Muscle layer of colon (tissue), 2 donors: ENCODE results near the gene SSU72.

Source experiments
- H3K27ac ChIP-seq: one replicate; pipeline ENCODE4 v1.7.0; 2013; ENCODE audit warnings: low read depth, mild to moderate bottlenecking, low read length, moderate library complexity
- H3K27me3 ChIP-seq, 2 donors: one replicate each; pipeline ENCODE4 v1.7.0; 2013; ENCODE audit warnings: low read length in 2 of 2, mild to moderate bottlenecking in 2 of 2; ENCODE audit not compliant: insufficient read depth in 2 of 2, control insufficient read depth in 1 of 2
- H3K36me3 ChIP-seq: one replicate; pipeline ENCODE4 v1.7.0; 2013; ENCODE audit warnings: mild to moderate bottlenecking, low read length; ENCODE audit not compliant: insufficient read depth
- H3K4me1 ChIP-seq: one replicate; pipeline ENCODE4 v1.7.0; 2013; ENCODE audit warnings: mild to moderate bottlenecking, low read length; ENCODE audit not compliant: insufficient read depth
- H3K4me3 ChIP-seq, 2 donors: one replicate each; pipeline ENCODE4 v1.7.0; 2013; ENCODE audit warnings: low read length in 2 of 2, low read depth in 1 of 2, mild to moderate bottlenecking in 1 of 2, moderate library complexity in 1 of 2
- H3K9ac ChIP-seq: one replicate; pipeline ENCODE4 v1.7.0; 2013; ENCODE audit warnings: low read length
- H3K9me3 ChIP-seq: one replicate; pipeline ENCODE4 v1.7.0; 2013; ENCODE audit warnings: mild to moderate bottlenecking, low read length
- donor health status: abdominal sarcoma.
- donor health status: Adenocarcinoma of cecum.

Gene SSU72

DNA sequence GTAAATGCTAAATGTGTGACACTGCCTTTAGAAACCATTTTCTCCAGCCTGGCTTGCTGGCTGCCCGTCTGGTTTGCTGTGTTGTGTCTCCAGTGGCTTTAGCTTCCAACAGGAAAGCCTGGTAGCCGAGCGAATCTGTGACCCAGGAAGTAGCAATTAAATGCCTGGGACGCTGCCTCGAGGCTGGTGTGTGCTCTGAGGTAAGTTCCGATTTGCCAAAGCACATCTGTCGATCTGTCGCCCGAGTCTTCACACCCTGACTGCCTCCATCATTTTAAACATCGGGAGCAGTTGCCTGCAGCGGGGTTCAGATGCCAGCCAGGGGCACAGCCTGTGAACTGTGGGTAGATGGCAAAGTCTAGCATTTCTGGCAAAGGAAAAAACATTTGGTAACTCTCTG, 42.9 kb upstream of the SSU72 start:
- no peaks in the 10 kb centered on the region for H3K9me3 ChIP-seq
- H3K36me3 ChIP-seq: peaks cover 9% of the 10 kb centered on the region
- H3K27me3 ChIP-seq: no peaks in the 10 kb centered on the region
- no peak overlapping the region for H3K9ac ChIP-seq
- peaks cover 27% of the 10 kb centered on the region for H3K4me1 ChIP-seq
- no peak overlapping the region for H3K27ac ChIP-seq
- no peak overlapping the region for H3K4me3 ChIP-seq

DNA sequence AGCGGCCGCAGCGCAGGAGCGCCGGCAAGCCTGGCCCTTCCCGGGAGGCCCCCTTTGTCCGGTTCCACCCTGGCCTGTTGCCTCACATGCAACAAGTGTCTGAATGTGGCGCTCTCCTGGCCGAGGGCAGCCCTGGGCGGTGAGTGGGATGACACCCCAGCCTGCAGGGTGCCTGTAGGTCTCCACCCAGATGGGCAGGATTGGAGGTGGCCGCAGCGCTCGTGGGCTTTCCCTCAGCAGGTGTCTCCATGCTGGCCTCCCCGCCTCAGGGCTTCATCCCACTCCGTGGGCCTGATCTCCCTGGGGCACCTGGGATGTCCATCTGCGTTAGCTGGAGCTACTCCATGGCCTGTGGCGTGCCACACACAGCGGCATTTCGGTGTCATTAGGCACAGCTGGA, 42.2 kb upstream of the SSU72 start:
- no peaks in the 10 kb centered on the region for H3K27me3 ChIP-seq
- H3K4me3 ChIP-seq: peak overlapping the region; percentile 46 to 91
- H3K9me3 ChIP-seq: no peaks in the 10 kb centered on the region
- no peak overlapping the region for H3K27ac ChIP-seq
- peaks cover 27% of the 10 kb centered on the region for H3K4me1 ChIP-seq
- peak overlapping the region; percentile 5 for H3K9ac ChIP-seq
- H3K36me3 ChIP-seq: peaks cover 9% of the 10 kb centered on the region

DNA sequence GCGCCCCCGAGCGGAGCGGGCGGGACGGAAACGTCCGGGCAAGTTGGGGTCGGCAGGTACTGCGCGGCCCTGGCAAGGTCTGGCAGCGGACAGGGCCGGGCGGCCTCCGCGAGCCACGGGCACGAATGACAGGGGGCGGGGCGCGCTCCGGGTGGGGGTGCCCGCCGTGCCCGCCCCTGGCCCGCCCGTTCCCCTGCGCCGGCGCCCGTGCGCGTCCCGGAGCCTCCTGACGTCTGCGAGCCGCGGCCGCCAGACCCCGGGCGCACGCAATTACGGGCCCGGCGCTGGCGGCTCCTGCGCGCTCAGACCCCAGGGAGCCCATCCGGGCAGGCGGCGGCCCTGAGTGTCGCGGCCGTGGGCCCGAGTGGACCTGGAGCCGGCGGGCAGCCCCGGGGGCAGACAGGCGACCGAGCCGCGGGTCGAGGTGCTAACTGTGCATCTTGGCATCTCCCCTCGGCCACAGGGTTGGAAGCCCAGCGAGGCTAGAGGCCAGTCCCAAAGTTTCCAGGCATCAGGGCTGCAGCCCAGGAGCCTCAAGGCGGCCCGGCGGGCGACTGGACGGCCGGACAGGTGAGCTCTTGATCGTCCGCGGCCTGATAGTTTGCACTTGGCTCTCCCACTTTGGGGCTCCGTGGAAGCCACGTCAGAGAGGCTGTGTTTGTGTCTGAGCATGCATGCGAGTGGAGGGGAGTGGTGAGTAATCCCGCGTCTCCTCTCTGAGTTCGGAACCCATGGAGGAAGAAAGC, 41.6 kb upstream of the SSU72 start:
- peaks cover 27% of the 10 kb centered on the region for H3K4me1 ChIP-seq
- H3K27me3 ChIP-seq: no peaks in the 10 kb centered on the region
- H3K4me3 ChIP-seq: peak overlapping the region; percentile 46 to 91
- peaks cover 9% of the 10 kb centered on the region for H3K36me3 ChIP-seq
- H3K9ac ChIP-seq: peak overlapping the region; percentile 5
- no peaks in the 10 kb centered on the region for H3K9me3 ChIP-seq
- H3K27ac ChIP-seq: peak overlapping the region; percentile 63

DNA sequence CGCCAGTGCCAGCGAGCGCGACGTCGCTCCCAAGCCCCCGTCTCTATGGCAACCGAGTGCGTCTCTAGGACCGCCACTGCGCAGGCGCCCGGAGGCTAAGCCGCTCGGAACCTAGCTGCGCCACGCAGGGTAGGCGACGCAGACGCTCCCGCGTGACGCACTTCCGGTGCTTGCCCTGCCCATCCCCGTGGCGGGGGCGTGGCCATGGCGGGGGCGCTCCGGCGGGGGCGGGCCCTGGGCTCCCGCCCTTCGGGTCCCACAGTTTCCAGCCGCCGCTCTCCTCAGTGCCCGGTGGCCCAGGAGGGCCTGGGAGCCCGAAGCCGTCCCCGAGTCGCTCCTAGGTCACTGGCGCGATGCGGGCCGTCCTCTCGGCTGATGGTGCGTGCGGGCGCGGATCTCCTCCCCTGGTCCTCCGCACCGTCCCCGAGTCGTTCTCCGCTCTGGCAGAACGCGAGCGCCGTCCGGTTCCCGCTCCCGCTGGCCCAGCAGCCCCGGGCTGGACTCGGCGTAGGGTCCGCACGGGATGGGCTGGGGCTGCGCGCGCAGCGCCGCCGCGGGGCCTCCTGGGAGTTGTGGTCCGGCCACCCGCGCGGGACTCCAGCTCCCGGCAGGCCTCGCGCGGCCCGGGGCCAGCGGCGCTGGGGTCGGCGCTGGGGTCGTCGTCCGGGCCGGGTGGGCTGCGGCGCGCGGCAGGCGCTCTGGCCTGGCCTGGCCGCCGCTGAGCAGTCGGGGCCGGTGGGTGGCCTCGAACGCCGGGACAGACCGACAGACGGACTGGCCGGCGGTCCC, 40.8 kb upstream of the SSU72 start, which contains the start of gene MIB2:
TSS of gene MIB2 (plus strand) at position 245 of the 789 bp plus-strand sequence. CDS start 7,953 bp downstream, outside the sequence.
- H3K4me3 ChIP-seq: peak within 1 kb of the TSS; percentile 46 to 91
- H3K9ac ChIP-seq: peak within 1 kb of the TSS; percentile 71
- H3K36me3 ChIP-seq: peaks cover 9% of the 10 kb centered on the region
- peak within 1 kb of the TSS; percentile 99 for H3K27ac ChIP-seq
- H3K9me3 ChIP-seq: no peaks in the 10 kb centered on the region
- peaks cover 27% of the 10 kb centered on the region for H3K4me1 ChIP-seq
- no peaks in the 10 kb centered on the region for H3K27me3 ChIP-seq

GRCh38 chr1:1614954-1615255, 40.2 kb upstream of the SSU72 start:
- no peak overlapping the region for H3K9ac ChIP-seq
- H3K27ac ChIP-seq: peak overlapping the region; percentile 99
- peak overlapping the region; percentile 46 to 91 for H3K4me3 ChIP-seq
- no peaks in the 10 kb centered on the region for H3K27me3 ChIP-seq
- no peaks in the 10 kb centered on the region for H3K9me3 ChIP-seq
- peaks cover 9% of the 10 kb centered on the region for H3K36me3 ChIP-seq
- peaks cover 27% of the 10 kb centered on the region for H3K4me1 ChIP-seq

- peak overlapping the region; percentile 99 for H3K27ac ChIP-seq
- H3K27me3 ChIP-seq: no peaks in the 10 kb centered on the region
- peaks cover 27% of the 10 kb centered on the region for H3K4me1 ChIP-seq
These were observed 39.7 kb upstream of the SSU72 start for GRCh38 chr1:1614204-1614953.

DNA sequence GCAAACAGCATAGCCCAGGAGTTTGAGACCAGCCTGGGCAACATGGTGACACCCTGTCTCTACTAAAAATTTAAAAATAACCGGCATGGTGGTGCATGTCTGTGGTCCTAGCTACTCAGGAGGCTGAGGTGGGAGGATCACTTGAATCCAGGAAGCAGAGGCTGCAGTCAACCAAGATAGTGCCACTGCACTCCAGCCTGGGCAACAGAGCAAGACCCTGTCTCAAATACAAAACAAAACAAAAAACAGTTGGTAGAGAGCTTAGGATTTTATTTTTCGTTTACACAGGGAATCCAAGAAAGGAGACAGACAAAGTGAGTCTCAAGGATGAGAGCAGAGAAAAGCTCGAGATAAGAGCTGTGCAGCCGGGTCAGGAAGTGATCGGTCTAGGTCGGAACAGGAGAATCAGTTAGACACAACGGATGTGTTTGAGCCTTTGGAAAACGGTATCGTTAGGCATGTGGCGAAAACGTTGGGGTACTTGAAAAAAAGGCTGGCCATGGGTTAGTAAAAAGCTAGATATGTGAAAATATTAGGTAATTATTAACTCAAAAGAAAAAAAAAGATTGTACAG, 38.9 kb upstream of the SSU72 start:
- H3K4me1 ChIP-seq: peaks cover 27% of the 10 kb centered on the region
- no peak overlapping the region for H3K9ac ChIP-seq
- H3K9me3 ChIP-seq: no peaks in the 10 kb centered on the region
- peak overlapping the region in 1 of 2 donors; percentile 91 for H3K4me3 ChIP-seq
- peaks cover 9% of the 10 kb centered on the region for H3K36me3 ChIP-seq
- H3K27ac ChIP-seq: no peak overlapping the region
- no peaks in the 10 kb centered on the region for H3K27me3 ChIP-seq

More at GRCh38 chr1:1614204-1614953, 39.7 kb upstream of the SSU72 start:
- Histone ChIP-seq H3K9me3 (no peaks in the 10 kb centered on the region), H3K4me3 (peak overlapping the region; percentile 46 to 91), H3K36me3 (peaks cover 9% of the 10 kb centered on the region), H3K9ac (no peak overlapping the region)

DNA sequence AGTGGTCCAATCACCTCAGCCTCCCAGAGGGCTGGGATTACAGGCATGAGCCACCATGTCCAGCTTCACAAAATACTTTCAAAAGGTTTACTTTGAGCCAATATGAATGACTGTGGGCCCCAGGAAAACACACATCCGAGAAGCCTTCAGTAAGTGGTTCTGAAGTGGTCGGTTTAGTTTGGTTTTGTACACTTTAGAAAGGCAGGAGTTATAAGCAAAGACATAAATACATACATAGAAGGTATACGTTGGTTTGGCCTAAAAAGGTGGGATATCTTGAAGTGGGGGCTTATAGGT, 37.4 kb upstream of the SSU72 start:
- Histone ChIP-seq H3K9me3 (no peaks in the 10 kb centered on the region), H3K36me3 (no peaks in the 10 kb centered on the region), H3K4me3 (no peak overlapping the region), H3K9ac (no peak overlapping the region), H3K4me1 (peaks cover 20% of the 10 kb centered on the region), H3K27ac (no peak overlapping the region), H3K27me3 (no peaks in the 10 kb centered on the region)

DNA sequence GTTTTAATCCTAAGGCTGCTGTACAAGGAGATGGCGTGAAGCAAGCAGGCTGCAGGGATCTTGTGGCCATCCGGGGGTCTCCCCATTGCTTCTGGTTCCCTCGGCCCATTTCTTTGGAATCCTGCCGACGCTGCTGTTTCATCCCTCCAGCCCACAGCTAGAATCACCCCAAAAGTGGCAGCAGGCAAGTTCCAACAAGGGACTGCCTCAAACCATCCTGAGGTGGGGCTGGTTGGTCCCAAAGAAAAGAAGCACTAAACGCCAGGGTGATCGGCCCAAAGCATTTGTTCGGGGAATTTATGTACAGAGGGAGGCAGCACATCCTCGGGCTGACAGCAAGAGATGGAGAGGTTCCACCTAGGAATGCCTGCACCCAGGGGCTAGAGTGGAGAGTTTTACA, 36.1 kb upstream of the SSU72 start:
- no peaks in the 10 kb centered on the region for H3K36me3 ChIP-seq
- no peak overlapping the region for H3K27ac ChIP-seq
- H3K27me3 ChIP-seq: no peaks in the 10 kb centered on the region
- no peak overlapping the region for H3K9ac ChIP-seq
- H3K4me3 ChIP-seq: no peak overlapping the region
- no peaks in the 10 kb centered on the region for H3K9me3 ChIP-seq
- peaks cover 13% of the 10 kb centered on the region for H3K4me1 ChIP-seq

DNA sequence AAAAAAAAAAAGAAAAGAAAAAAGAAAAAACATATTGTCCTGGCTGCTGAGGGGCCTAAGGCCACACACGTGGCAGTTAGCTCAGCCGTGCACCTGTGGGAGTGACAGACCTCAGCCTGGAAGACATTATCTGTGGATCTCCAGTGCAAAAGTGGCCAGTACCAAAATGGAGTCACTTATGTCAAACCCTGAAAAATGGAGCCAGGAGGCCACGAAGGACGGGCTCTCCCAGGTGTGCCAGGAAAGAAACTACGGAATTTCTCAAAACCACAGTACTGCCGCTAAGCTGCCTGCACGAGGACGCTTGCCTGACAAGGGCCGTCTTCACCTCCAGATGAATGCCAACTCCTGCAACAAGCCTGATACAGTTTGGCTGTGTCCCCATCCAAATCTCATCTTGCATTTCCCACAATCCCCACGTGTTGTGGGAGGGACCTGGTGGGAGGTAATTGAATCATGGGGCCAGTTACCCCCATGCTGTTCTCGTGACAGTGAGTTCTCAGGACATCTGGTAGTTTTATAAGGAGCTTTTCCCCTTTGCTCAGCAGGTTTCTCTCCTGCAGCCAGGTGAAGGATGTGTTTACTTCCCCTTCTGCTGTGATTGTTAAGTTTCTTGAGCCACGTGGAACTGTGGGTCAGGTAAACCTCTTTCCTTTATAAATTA, 35.3 kb upstream of the SSU72 start:
- no peak overlapping the region for H3K9ac ChIP-seq
- no peaks in the 10 kb centered on the region for H3K36me3 ChIP-seq
- no peak overlapping the region for H3K4me3 ChIP-seq
- no peaks in the 10 kb centered on the region for H3K27me3 ChIP-seq
- peaks cover 13% of the 10 kb centered on the region for H3K4me1 ChIP-seq
- no peaks in the 10 kb centered on the region for H3K9me3 ChIP-seq
- no peak overlapping the region for H3K27ac ChIP-seq

- H3K36me3 ChIP-seq: no peaks in the 10 kb centered on the region
- no peak overlapping the region for H3K9ac ChIP-seq
- H3K4me1 ChIP-seq: no peaks in the 10 kb centered on the region
- peaks cover 0 to 22% of the 10 kb centered on the region in 2 donors for H3K27me3 ChIP-seq
- no peak overlapping the region for H3K4me3 ChIP-seq
- H3K27ac ChIP-seq: no peak overlapping the region
- H3K9me3 ChIP-seq: no peaks in the 10 kb centered on the region
These were observed 31.6 kb upstream of the SSU72 start for GRCh38 chr1:1606232-1606631.
